RKO (cell line): ENCODE measurements around the gene C2orf92.

ENCODE experiments used
- DNase-seq: peaks from one replicate; pipeline ENCODE4 v3.0.0-alpha.2; 2016; ENCODE audit warnings: low spot score

C2orf92 gene

GRCh38 chr2:97745474-97746174 lies 76.1 kb downstream of the C2orf92 start:
- DNase-seq = no peak

- no peak for DNase-seq
Observed at GRCh38 chr2:97747285-97747684, 77.8 kb downstream of the C2orf92 start.

GRCh38 chr2:97747716-97748115 lies 78.2 kb downstream of the C2orf92 start:
- DNase-seq = no peak

- DNase-seq = no peak
Observed at GRCh38 chr2:97749581-97749980, 80.1 kb downstream of the C2orf92 start.

GRCh38 chr2:97750017-97750416 lies 80.5 kb downstream of the C2orf92 start:
- no peak for DNase-seq

GRCh38 chr2:97751752-97752151 lies 82.2 kb downstream of the C2orf92 start:
- DNase-seq = no peak
